ENCODE measurements around the gene STPG3. TPM values are rescaled to one million over a fixed set of nuclear protein-coding genes. Genes with fewer than 3 reads are reported as not detected.

Gene STPG3
- total and polyA plus RNA-seq, 2 of the 4 experiments (the other 2 are of a cell fraction), result not detected

GRCh38 chr9:137217276-137218211 is 33.5 kb upstream of the STPG3 start:
- no peak overlapping the region for H3K9ac ChIP-seq (ENCODE audit: low read depth, low read length)
- H3K18ac ChIP-seq (ENCODE audit: low read depth, low read length), result no peak overlapping the region
- no peak overlapping the region for H2BK20ac ChIP-seq (ENCODE audit: low read depth, low read length)
- peaks cover 3% of the 10 kb centered on the region; the same call in 1 of the 2 replicates for H3K9me1 ChIP-seq (ENCODE audit: insufficient read depth, low read length)
- intact Hi-C loops (cut with micrococcal nuclease) (no loop called here), dilution Hi-C loops (cut with HindIII; ENCODE audit: low sequenced_read_pairs, unreplicated experiment) (no loop called here), in situ Hi-C loops (cut with MboI; ENCODE audit: low sequenced_read_pairs) (no loop called here)
- no peak overlapping the region for H2AK5ac ChIP-seq (ENCODE audit: low read depth, low read length)
- no peak overlapping the region for H3K4me2 ChIP-seq (ENCODE audit: low read depth, low read length)
- no peak overlapping the region for H4K5ac ChIP-seq (ENCODE audit: low read depth, low read length)
- no peak overlapping the region for H2BK15ac ChIP-seq (ENCODE audit: low read depth, low read length)
- H3K56ac ChIP-seq (ENCODE audit: extremely low read depth, insufficient read depth, low read length), result no peak overlapping the region
- H4K91ac ChIP-seq (ENCODE audit: insufficient read depth, low read depth, low read length), result no peak overlapping the region
- H2BK120ac ChIP-seq (ENCODE audit: low read depth, low read length), result no peak overlapping the region
- H3K27ac ChIP-seq (ENCODE audit: insufficient read depth, low read length), result no peak overlapping the region
- CTCF ChIA-PET, result no interaction called here
- 70% methylated on average over 16 of the region's 36 CpGs; no CpG with 5 or more reads in 1 of the 2 experiments for WGBS, 2 experiments (ENCODE audit: extremely low coverage in 2 of 2, insufficient read length in 1 of 2)
- ATAC-seq (ENCODE audit: low read depth) (no peak), DNase-seq (no peak)
- H3K9me3 ChIP-seq (ENCODE audit: control insufficient read depth, insufficient read depth, low read length), result no peaks in the 10 kb centered on the region
- H3K27me3 ChIP-seq (ENCODE audit: control insufficient read depth, insufficient read depth, low read length), result no peaks in the 10 kb centered on the region
- H3K4me3 ChIP-seq (ENCODE audit: insufficient read depth, low read depth, low read length), result no peak overlapping the region
- peak overlapping the region; percentile 70 for H2AK9ac ChIP-seq (replicated peaks; ENCODE audit: low read depth, low read length, poor library complexity)
- H4K20me1 ChIP-seq (ENCODE audit: insufficient read depth, low read length), result no peaks in the 10 kb centered on the region
- H3K36me3 ChIP-seq (ENCODE audit: control insufficient read depth, insufficient read depth, low read length), result peaks cover 16% of the 10 kb centered on the region
- no peak overlapping the region for H3K14ac ChIP-seq (replicated peaks; ENCODE audit: low read depth, low read length)
- peaks cover 0 to 6% of the 10 kb centered on the region in 2 experiments; a peak in 1 of 4 replicates for H3K79me1 ChIP-seq (ENCODE audit: low read depth in 1 of 2, low read length in 2 of 2)
- BruUV-seq (replicated peaks), result no TSS peak
- no peak overlapping the region for H3K23ac ChIP-seq (ENCODE audit: low read depth, low read length)
- H4K8ac ChIP-seq (ENCODE audit: low read depth in 2 of 2, low read length in 2 of 2), result no peak overlapping the region
- H2BK5ac ChIP-seq (ENCODE audit: low read depth, low read length, poor library complexity, severe bottlenecking), result no peak overlapping the region
- H2AFZ ChIP-seq (replicated peaks; ENCODE audit: low read length, poor library complexity), result no peak overlapping the region
- H3K4ac ChIP-seq (ENCODE audit: low read depth, low read length), result no peak overlapping the region
- POLR2A ChIA-PET (ENCODE audit: unreplicated experiment), result no interaction called here
- TF ChIP-seq CTCF (conservative IDR thresholded peaks at IDR 0.05; ENCODE audit: low read depth, low read length) (no peak), MAZ (IDR thresholded peaks at IDR 0.05; ENCODE audit: borderline replicate concordance, low read depth, low read length) (no peak), NFE2L2 (IDR thresholded peaks at IDR 0.05; ENCODE audit: low read depth, low read length) (no peak), BHLHE40 (IDR thresholded peaks at IDR 0.05; ENCODE audit: low read depth, low read length) (no peak), CEBPB (IDR thresholded peaks at IDR 0.05; ENCODE audit: low read depth, low read length) (no peak), RCOR1 (IDR thresholded peaks at IDR 0.05; ENCODE audit: insufficient replicate concordance, low read length) (no peak), RFX5 (IDR thresholded peaks at IDR 0.05; ENCODE audit: low read depth, low read length) (no peak), USF2 (IDR thresholded peaks at IDR 0.05; ENCODE audit: low read depth, low read length) (no peak), POLR2A (IDR thresholded peaks at IDR 0.05; ENCODE audit: low read depth, low read length) (no peak), CHD1 (IDR thresholded peaks at IDR 0.05; ENCODE audit: low read depth, low read length) (no peak), MAFK (IDR thresholded peaks at IDR 0.05; ENCODE audit: low read depth, low read length) (no peak)
- peaks cover 8% of the 10 kb centered on the region for H3K4me1 ChIP-seq (ENCODE audit: control insufficient read depth, insufficient read depth, low read length)

All from IMR-90 (cell line).